NCI-H82 treated with DMSO at 0.1 percent for 48 hours (cell line): ENCODE results near the gene PRSS2.
A peak's percentile ranks its signal among the peaks of the same experiment; 100 is the strongest.

ENCODE experiments used
- DNase-seq: peaks from one replicate; lab custom pipeline; 2025; ENCODE audit not compliant: unreplicated experiment; lab: John Stamatoyannopoulos, UW

The PRSS2 gene

GRCh38 chr7:142800699-142801260 lies 30.0 kb downstream of the PRSS2 start:
- no peak for DNase-seq

GRCh38 chr7:142801601-142802295 lies 31.0 kb downstream of the PRSS2 start:
- no peak for DNase-seq

- DNase-seq = no peak
These were observed 31.5 kb downstream of the PRSS2 start for GRCh38 chr7:142802301-142802700.

- no peak for DNase-seq
These were observed 33.1 kb downstream of the PRSS2 start for GRCh38 chr7:142803901-142804300.

GRCh38 chr7:142804728-142805207 lies 34.0 kb downstream of the PRSS2 start:
- DNase-seq = no peak

- DNase-seq = no peak
These were observed 34.7 kb downstream of the PRSS2 start for GRCh38 chr7:142805350-142806021.

- DNase-seq = no peak
These were observed 35.2 kb downstream of the PRSS2 start for GRCh38 chr7:142806022-142806356.

GRCh38 chr7:142806957-142807356 lies 36.2 kb downstream of the PRSS2 start:
- DNase-seq = no peak

- no peak for DNase-seq
These were observed 37.2 kb downstream of the PRSS2 start for GRCh38 chr7:142807855-142808460.

GRCh38 chr7:142808461-142808801 lies 37.7 kb downstream of the PRSS2 start:
- DNase-seq = no peak

GRCh38 chr7:142808802-142809583 lies 38.2 kb downstream of the PRSS2 start:
- no peak for DNase-seq

GRCh38 chr7:142809671-142810070 lies 38.9 kb downstream of the PRSS2 start:
- no peak for DNase-seq

- DNase-seq = peak; percentile 66
These were observed 40.5 kb downstream of the PRSS2 start for GRCh38 chr7:142811154-142811737.

GRCh38 chr7:142812437-142813215 lies 41.9 kb downstream of the PRSS2 start:
- DNase-seq = peak; percentile 4

GRCh38 chr7:142813226-142813625 lies 42.5 kb downstream of the PRSS2 start:
- no peak for DNase-seq

- no peak for DNase-seq
These were observed 42.9 kb downstream of the PRSS2 start for GRCh38 chr7:142813699-142814098.

GRCh38 chr7:142814451-142814850 lies 43.7 kb downstream of the PRSS2 start:
- no peak for DNase-seq

GRCh38 chr7:142815134-142815533 lies 44.4 kb downstream of the PRSS2 start:
- DNase-seq = peak; percentile 94

GRCh38 chr7:142817506-142817905 lies 46.7 kb downstream of the PRSS2 start:
- no peak for DNase-seq

- no peak for DNase-seq
These were observed 48.8 kb downstream of the PRSS2 start for GRCh38 chr7:142819530-142819929.
